Stimulated activated CD8-positive, alpha-beta memory T cell treated with anti-CD3 and anti-CD28 coated beads, Interleukin-15, amount 100 ng/mL, for 48 hours (primary cell): ENCODE data around the gene MGAT5B.
"Not testable (repeated sequence)": the region's sequence is repeated elsewhere in the genome, so short reads cannot be mapped to it uniquely, and the experiment has no call there.

Experiments
- DNase-seq, 2 donors: peaks; one replicate each; pipeline ENCODE4 v3.0.0-alpha.2; 2020; ENCODE audit warnings: low read depth in 2 of 2

The MGAT5B gene

DNA sequence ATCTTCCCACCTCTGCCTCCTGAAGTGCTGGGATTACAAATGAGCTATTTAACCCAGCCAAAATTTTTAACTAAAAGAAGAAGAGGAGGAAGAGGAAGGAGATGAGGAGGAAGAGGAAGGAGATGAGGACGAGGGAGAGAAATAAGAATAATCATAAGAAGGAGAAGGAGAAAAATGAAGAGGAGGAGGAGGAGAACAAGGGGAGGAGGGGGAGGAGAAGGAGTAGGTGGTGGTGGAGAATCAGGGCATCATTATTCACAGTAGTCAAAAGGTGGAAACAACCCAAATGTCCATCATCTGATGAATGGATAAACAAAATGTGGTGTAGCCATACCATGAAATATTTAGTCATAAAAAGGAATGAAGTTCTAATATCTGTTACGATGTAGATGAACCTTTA is 21.2 kb upstream of the MGAT5B start:
- DNase-seq = no peak

DNA sequence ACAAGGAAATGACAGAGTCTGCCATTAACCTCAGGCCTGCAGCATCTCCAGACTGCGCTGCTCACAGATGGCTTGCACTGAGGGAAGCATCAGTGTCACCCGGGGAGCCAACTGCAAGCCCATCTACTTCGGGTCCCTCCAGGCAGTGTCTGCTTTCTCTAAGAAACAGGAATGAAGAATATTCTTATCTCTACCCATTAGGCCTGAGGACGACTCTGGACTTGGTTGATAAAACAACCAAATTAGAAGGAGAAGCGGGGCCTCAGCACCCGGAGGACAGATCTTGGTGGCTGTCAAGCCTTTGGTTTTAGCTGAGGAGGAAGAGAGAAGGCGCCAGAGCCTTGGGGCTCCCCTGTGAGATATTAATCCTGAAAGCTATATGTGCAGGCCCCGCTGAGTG is 19.5 kb upstream of the MGAT5B start:
- DNase-seq = no peak

DNA sequence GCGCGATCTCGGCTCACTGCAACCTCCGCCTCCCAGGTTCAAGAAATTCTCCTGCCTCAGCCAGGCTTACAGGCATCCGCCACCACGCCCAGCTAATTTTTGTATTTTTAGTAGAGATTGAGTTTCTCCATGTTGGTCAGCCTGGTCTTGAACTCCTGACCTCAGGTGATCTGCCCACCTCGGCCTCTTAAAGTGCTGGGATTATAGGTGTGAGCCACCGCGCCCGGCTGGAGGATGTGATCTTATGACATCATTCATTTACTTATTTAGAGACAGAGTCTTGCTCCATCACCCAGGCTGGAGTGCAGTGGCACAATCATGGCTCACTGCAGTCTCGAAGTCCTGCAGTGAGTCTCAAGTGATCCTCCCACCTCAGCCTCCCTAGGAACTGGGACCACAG is 19.0 kb upstream of the MGAT5B start:
- DNase-seq = not testable (repeated sequence)

DNA sequence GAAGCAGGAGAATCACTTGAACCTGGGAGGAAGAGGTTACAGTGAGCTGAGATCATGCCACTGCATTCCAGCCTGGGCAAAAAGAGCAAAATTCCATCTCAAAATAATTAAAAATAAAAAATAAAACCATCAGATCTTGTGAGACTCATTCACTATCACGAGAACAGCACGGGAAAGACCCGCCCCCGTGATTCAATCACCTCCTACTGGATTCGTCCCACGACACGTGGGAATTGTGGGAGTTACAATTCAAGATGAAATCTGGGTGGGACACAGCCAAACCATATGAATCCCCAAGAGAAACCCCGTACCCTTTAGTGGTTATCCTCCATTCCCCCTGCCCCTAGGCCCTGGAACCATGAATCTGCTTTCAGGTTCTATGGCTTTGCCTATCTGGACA is 15.4 kb upstream of the MGAT5B start:
- no peak for DNase-seq

DNA sequence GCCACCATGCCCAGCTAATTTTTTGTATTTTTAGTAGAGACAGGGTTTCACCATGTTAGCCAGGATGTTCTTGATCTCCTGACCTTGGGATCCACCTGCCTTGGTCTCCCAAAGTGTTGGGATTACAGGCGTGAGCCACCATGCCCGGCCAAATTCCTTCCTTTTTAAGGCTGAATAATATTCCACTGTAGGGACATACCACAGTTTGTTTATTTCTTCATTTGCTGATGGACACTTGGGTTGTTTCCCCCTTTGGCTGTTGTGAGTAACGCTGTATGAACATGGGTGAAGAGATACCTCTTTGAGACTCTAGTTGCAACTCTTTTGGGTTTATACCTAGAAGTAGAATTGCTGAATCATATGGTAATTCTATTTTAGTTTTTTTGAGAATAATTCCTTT is 13.1 kb upstream of the MGAT5B start:
- no peak for DNase-seq

DNA sequence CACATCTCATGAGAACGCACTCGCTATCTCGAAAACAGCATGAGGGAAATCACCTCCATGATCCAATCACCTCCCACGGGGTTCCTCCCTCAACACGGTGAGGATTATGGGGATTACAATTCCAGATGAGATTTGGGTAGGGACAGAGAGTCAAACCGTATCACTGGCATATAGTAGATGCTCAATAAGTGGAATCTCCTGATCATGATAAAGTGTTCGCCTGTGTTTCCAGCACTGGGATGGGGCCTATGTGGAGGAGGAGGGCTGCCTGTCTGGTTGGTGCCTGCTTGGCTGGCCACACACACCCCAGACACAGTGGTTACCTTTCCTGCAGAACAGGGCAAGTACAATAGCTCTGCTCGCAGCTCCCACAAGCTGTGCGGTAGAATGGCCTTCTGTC is 6.1 kb upstream of the MGAT5B start:
- DNase-seq = no peak

DNA sequence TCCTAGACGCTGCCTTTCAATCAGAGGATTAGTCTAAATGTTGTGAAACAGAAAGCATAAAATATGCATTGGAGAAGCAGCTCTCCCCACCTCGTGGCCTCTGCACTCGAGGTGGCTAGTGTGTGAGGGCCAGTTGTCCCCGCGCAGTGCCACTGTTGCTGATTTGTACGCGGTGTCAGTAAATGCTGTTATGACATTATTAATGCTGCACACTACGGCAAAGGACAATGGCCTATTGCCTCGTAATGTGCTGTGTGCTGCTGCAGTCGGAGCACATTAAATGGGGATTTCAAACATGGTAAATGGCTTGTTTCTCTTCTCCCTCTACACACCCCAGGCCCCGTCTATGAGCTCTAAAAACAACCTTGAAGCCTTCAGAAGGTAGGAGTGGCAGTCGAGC is 5.7 kb upstream of the MGAT5B start:
- no peak for DNase-seq

DNA sequence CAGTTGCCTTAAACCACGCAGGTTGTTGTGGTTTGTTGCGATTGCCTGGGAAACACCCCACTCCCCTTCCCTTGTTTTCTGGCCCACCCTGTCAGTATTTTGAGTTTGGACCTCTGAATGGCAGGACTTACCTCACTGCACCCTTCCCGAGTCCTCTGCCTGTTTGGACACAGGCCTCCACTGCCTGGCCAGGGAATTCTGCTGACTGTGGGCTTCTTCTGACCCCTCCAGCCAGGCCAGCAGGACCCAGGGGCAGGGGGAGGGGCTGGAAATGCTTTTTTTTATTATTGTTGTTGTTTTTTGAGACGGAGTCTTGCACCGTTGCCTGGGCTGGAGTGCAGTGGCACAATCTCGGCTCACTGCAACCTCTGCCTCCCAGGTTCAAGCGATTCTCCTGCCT is 4.2 kb upstream of the MGAT5B start:
- DNase-seq = no peak

DNA sequence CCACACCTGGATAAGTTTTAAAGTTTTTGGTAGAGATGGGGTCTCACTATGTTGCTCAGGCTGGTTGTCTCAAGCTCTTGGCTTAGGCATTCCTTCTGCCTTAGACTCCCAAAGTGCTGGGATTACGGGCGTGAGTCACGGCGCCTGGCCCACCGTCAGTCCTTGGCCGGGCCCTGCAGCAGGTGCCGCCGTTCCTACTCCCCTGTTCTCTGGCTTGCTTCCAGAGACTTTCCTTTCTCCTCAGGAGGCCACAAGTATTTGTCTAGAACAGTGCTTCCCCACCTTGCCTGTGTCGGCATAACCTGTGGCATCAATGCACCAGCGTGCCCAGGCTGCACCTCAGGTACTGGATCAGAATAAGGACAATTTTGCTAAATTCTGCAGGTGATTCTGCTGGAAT is 3.0 kb upstream of the MGAT5B start:
- DNase-seq = no peak

DNA sequence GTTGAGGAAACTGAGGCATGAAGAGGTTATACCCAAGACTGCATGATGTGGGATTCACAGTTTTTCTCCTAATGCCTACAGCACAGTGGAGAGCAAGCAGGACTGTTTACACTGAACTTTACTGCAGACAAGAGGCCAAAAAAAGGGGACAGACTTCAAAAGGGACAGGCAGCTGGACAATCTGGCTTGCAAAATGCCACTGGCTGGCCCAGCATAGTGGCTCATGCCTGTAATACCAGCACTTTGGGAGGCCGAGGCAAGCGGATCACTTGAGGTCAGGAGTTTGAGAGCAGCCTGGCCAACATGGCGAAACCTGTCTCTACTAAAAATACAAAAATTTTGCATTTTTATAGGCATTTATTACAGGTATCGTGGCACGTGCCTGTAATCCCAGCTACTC is 2.0 kb upstream of the MGAT5B start:
- no peak for DNase-seq

DNA sequence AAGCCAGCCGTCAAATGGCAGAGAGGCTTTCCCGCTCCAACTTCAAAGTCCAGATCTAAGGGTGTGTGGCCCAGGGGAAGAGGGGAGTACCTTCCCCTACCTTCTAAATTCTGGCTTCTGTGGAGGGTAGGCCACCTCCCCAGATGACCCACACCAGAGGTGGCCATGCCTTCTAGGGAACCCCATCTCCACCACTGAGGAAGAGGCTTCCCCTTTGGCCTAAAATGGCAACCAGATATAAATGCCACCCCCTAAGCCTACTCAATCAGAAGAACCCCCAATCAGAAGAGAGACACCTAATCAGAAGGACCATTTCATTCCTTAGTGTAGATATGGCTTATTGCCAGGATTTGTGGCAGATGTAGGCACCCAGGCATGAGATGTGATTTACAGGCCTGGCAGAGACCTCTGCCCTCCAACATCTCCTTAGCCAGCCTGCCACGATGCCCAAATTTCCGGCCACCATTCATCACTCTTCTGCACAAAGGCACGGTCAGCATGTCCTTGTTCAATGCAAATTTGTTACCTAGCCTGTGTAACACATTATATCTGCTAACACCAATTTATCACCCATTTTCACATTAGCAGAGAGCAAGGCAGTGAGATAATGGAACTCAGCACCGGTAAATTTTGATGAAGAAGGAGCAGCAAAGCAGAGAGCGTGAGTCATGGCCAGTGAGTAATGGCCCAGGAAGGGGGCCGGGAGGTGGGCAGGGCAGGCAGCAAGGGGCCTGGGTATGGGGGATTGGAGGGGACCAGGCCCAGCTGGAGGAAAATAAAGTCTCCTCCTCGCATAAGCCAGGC is 1.2 kb upstream of the MGAT5B start:
- DNase-seq = no peak

DNA sequence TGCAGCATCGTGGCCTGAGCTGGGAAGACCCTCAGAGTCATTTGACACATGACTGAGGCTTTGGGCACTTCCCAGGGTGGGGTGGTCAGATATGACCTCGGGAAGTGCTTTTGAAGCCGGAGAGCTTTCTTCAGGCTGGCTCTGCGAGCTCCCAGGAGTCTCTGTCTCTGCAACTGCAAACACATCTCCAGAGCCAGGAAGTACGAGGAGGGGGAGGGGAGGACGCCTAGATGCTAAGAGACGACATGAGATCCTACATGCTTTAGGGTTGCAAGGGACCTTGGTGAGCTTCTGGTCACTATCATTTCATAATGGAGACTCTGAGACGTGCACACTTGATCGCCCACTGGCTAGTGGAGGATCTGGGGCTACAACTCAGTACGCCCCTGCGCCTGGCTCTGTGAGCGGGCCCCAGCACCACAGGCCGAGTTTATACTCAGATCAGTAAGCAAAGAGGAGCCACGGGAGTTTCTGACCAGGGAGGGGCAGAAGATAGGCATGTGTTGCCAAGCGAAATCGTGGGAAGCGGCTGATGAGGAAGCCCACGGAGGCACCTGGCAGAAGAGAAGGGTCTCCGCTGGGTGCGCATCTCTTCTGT is 527 bp upstream of the MGAT5B start:
- DNase-seq = no peak

DNA sequence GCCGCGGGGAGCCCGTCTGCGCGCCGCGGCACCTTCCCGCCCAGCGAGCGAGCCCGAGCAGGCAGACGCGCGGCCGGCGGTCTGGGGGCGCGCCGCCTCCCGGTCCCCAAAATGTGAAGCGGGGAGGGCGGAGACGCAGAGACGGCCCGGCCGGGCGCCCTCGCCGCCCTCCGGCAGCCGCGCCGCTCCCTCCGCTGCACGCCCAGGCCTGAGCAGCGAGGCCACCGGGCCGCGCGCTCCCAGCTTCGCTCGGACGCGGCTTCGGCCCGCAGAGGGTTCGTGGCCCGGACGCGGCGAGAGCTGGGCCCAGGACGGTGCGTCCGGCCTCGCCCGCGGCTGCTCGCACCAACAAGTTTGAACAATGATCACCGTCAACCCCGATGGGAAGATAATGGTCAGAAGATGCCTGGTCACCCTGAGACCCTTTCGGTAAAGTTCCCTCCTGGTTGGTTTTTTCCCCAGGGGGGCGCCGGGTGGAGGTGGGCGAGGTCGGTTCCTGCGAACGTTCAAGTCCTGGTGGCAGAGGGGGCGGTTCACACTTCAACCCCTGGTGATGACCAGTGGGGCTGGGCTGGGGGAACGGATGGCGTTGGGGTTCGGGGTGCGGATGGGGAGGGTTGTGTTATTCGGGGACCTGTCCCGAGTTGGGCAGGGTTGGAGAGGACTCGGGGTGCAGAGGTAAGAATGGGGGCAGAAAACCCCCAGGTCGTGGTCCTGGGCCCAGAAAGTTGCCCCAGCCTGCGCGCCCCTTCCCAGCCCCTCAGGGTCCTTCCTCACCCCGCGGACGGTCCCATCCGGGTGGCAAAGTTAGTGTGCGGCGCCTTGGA is 678 bp downstream of the MGAT5B start:
- peak in 1 of 2 donors; percentile 2 for DNase-seq

DNA sequence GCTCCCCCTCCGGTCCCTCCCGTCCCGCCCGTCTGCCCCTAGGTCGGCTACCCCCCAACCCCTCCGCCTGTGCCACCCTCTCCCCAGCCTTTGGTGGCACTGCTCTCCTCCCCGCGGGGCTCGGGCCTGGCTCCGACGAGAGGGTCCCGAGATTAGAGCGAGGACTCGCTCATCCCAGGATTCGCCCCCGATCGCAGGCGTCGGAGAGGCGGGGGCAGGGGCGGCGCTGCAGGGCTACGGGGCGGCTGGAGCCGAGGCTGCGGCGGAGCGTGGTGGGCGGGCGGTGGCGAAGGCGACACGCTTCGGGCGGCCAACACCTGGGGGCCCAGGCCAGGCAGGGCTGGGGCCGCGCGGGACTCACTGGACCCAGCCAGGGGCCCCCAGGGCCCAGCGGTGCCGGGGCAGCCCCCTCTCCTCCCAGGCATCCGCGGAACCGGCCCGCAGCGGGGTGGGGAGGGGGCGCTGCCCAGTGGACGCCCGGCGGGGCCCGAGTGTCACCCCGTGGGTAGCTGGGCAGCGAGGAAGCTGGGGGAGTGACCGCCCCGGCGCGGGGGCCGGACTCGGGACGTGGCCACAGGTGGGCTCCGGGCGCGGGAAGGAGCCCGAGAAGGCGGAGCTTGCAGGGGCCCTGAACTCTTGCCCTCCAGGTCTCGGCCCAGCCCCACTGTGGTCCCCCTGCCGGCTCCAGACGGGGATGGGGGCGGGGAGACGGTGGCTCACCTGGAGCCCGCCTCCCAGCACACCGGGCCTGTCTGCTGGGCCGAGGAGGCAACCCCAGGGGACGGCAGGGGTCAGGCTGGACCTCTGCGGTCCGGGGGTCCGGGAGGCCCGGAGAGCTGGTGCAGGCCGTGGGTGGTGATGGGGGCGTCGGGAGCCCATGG is 1.5 kb downstream of the MGAT5B start:
- no peak for DNase-seq

DNA sequence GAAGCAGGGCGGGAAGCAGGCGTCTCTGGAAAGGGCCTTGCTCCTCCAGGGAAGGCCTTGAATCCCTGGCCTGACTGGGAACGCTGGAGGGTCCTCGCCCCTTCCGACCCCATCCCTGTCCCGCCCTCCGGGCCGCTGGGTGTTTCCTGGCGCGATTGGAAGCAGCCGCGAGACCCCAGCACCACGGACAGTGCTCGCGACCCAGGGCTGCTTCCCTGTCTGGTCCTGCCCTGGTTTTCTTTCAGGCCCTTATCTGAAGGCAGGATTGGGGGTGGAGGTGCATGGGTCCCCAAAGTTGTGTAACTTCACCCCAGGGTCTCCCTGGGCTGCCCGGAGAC is 2.1 kb downstream of the MGAT5B start:
- DNase-seq = no peak

DNA sequence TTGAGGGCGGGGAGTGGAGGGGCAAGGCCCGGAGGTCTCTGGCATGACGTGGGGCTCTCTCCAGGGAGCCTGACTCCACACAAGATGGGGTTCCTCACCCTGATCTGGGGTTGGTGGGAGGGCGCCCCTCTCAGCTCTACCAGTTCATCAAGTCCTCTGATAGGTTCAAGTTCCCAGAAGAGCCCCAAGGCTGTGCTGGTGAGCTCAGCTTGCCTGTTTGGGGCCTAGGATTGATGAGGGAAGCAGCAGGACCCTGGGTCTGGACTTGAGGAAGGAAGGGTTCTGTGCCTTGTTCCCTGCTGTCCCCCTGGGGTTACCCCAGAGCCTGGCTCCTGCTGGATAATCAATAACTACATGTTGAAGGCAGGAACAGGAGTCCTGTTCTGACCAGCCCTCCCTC is 3.5 kb downstream of the MGAT5B start:
- DNase-seq = no peak

DNA sequence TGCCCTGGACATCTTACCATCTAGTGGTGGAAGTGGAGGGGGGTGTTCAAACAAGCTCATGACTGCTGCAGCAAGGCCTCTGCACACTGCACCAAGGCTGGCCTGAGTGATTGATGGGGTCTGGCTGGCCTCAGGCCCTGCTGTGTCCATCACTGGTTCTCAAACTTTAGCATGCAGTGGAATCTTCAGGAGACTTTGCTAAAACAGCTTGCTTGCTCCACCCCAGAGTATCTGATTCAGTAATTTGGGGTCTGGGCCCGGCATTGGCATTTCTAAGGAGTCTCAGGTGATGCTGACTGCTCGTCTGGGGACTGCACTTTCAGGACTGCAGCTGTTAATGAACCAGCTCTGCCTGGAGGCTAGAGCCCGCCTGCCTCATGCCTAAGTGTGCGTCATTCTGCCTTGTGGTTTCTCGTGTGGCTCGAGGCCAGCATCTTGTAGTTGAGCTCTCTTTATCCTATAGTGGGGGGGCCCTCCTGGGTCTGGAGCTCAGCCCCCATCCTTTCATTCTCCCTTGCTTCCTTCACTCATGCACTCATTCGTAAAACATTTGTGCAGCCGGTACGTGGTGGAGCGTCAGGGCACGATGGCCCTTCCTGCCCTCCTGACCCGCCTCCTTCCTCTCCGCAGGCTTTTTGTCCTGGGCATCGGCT is 4.1 kb downstream of the MGAT5B start:
- DNase-seq = peak; percentile 4 to 9

DNA sequence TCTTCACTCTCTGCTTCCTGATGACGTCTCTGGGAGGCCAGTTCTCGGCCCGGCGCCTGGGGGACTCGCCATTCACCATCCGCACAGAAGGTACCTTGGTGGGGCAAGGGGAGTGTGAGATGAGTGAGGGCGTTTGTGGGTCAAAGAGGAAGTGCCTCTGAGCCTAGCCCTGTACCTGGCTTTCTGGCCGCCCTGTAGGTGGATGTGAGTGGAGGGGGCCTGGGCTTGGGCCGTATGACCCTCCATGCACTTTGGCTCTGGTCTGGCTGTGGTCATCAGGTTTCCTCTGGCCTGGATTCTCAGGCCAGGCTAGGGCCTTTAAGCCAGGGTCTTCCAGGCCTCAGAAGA is 4.6 kb downstream of the MGAT5B start:
- no peak for DNase-seq

DNA sequence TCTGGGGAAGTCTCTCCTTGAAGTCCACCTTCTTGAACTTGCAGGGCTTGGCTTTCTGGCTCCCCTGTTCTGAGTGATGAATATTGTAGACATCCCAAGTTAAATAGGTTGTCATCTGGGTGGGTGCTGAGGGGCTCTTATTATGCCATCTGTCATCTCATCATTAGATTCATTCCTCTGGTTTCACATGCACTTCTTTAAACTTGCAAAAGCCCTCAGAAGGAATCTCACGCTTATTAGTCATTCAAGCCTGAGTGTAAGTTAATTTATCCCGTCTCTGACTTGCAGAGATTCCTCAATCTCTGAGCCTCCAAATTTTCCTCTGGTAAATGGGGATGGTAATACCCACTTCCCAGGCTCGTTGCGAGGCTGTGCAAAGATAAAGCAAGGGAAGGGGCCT is 5.7 kb downstream of the MGAT5B start:
- no peak for DNase-seq

DNA sequence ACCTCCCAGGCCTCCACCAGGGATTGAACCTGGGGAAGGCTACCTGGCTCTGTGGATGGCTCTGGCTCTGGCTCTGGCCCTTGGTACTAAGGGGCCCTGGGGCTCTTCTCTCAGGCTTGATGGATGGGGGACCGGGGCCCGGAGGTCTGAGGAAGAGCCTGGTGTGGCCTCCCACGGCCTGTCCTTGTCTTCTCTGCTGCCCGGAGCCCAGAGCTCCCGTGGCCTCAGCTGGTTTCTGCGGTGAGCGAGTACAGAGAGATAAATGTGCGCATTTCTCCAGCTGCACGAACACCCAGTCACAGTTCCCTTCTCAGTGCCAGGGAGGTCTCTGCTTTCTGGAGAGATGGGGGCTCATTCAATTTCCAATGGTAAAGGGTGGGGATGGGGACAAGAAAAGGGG is 9.2 kb downstream of the MGAT5B start:
- no peak for DNase-seq

DNA sequence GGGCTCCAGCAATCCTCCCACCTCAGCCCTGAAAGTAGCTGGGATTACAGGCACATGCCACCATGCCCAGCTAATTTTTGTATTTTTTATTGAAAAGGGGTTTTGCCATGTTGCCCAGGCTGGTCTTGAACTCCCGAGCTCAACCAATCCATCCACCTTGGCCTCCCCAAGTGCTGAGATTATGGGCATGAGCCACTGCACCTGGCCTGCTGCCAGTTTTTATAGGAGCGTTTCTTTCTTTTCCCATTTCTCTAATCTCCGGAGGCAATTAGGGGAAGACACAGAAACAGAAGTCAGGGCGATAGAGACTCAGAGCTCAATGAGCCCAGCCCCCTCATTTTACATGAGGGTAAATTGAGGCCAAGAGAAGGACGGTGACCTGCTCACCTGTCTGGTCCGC is 10.4 kb downstream of the MGAT5B start:
- no peak for DNase-seq

DNA sequence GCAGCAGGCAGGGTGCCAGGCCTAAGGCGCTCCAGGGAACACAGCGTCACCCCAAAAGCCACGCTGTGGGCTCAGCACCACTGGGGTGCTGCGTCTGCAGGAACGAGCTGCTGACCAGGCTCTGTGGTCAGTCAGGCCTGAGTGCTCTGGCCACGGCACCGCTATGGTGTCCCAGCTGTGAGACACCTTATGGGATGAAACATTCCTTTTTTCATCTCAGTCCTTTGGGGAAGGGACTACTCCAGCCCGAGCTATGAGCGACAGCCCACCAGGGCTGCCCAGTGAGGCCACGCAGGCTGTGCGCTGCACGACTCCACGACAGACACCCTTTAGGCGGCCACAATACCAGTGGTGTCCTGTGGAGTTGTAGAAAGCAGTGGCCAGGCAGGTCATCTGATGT is 11.1 kb downstream of the MGAT5B start:
- DNase-seq = no peak
